IMR-90 (cell line): ENCODE results near the gene TEDC1.

Experiments
- MAFK ChIP-seq: IDR thresholded peaks from 2 replicates; pipeline ENCODE4 v1.6.1; 2012; ENCODE audit warnings: low read depth, low read length, improper control_type of control experiment
- POLR2A ChIP-seq: IDR thresholded peaks from 2 replicates; pipeline ENCODE4 v1.6.1; 2012; ENCODE audit warnings: mild to moderate bottlenecking, low read depth, low read length
- RFX5 ChIP-seq: IDR thresholded peaks from 2 replicates; pipeline ENCODE4 v1.8.0; 2012; ENCODE audit warnings: low read depth, mild to moderate bottlenecking, low read length, moderate library complexity
- TF ChIP-seq, protein P1 (sequence below): conservative IDR thresholded peaks from 2 replicates; pipeline ENCODE4 v1.5.1; 2012; ENCODE audit warnings: mild to moderate bottlenecking, low read depth, low read length, improper control_type of control experiment

DNA sequence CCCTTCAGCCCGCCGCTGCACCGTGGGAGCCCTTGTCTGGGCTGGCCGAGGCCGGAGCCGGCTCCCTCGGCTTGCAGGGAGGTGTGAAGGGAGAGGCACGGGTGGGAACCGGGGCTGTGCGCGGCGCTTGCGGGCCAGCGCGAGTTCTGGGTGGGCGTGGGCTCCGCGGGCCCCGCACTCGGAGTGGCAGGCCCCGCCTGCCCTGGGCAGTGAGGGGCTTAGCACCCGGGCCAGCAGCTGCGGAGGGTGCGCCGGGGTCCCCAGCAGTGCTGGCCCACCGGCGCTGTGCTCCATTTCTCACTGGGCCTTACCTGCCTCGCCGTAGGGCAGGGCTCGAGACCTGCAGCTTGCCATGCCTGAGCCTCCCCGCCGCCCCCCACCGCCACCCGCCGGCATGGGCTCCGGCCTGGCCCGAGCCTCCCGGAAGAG is 56.7 kb downstream of the TEDC1 start:
- no peak for TF ChIP-seq MAFK
- TF ChIP-seq, protein P1, sequence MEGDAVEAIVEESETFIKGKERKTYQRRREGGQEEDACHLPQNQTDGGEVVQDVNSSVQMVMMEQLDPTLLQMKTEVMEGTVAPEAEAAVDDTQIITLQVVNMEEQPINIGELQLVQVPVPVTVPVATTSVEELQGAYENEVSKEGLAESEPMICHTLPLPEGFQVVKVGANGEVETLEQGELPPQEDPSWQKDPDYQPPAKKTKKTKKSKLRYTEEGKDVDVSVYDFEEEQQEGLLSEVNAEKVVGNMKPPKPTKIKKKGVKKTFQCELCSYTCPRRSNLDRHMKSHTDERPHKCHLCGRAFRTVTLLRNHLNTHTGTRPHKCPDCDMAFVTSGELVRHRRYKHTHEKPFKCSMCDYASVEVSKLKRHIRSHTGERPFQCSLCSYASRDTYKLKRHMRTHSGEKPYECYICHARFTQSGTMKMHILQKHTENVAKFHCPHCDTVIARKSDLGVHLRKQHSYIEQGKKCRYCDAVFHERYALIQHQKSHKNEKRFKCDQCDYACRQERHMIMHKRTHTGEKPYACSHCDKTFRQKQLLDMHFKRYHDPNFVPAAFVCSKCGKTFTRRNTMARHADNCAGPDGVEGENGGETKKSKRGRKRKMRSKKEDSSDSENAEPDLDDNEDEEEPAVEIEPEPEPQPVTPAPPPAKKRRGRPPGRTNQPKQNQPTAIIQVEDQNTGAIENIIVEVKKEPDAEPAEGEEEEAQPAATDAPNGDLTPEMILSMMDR: no peak
- TF ChIP-seq POLR2A: no peak
- no peak for TF ChIP-seq RFX5
